Measurements from ENCODE around the gene GABPB2.
A peak's percentile ranks its signal among the peaks of the same experiment; 100 is the strongest.

GABPB2 gene

DNA sequence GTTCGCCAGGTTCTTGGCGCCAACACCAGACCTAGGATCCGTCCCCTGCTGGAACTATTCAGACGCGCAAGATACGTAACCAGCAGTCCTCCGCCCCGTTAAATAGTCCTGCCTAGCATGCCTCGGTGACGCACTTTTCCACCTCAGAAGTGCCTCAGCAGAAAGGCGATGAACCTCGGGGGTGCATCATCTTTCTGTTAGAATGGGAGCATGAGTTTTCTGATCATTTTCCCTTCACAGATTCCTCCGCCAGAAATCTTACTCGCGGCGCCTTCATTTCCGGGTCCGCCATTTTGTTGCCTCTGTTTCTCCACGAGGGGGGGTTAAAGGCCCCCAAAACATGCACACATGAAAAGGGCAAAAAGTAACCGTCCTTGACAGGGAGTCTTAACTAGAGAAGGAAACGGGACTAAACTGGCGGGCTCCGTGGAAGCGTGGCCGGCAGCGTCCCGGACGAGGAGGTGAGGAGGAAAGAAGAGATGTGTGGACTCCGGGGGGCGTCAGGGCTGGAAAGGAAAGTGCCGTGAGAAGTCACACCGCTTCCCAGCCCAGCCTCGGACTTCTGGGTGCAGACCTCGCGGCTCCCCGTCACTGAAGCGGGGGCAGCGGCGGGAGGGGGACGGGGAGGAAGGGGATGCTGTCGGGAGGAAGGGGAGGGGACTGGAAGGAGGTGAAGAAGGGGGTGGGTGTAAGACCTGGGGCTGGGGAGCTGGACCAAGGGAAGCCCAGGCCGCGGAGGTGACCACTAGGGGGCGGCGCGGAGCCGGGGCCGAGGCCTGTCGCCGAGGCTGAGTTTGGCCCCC, at the start of gene GABPB2:
Gene GABPB2 (plus strand): TSS at position 288 of the 803 bp plus-strand sequence. CDS start 17,429 bp downstream, outside the sequence.
- DNase-seq = peak; percentile 91 to 92

- peak; percentile 77 to 82 for DNase-seq
Measured at GRCh38 chr1:151024540-151025146, 45.9 kb upstream of the GABPB2 start.

- DNase-seq = no peak
Measured at GRCh38 chr1:151026460-151026859, 44.1 kb upstream of the GABPB2 start.

DNA sequence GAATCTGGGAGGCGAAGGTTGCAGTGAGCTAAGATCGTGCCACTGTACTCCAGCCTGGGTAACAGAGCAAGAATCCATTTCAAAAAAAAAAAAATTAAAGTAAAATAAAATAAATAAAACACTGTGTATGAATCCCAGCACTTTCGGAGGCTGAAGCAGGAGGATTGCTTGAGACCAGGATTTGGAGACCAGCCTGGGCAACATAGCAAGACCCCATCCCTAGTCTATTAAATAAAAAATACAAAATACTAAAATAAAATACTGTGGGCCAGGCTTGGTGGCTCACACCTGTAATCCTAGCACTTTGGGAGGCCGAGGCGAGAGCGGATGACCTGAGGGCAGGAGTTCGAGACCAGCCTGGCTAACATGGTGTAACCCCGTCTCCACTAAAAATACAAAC, 38.4 kb upstream of the GABPB2 start:
- no peak for DNase-seq

- DNase-seq = no peak
Measured at GRCh38 chr1:151035167-151035566, 35.4 kb upstream of the GABPB2 start.

- no peak for DNase-seq
Measured at GRCh38 chr1:151036356-151036755, 34.2 kb upstream of the GABPB2 start, which contains the start of gene BNIPL. Gene BNIPL (plus strand): TSS chr1:151036586. CDS start chr1:151036726, 140 bp downstream.

- no peak for DNase-seq
Measured at GRCh38 chr1:151037032-151037431, 33.5 kb upstream of the GABPB2 start.

DNA sequence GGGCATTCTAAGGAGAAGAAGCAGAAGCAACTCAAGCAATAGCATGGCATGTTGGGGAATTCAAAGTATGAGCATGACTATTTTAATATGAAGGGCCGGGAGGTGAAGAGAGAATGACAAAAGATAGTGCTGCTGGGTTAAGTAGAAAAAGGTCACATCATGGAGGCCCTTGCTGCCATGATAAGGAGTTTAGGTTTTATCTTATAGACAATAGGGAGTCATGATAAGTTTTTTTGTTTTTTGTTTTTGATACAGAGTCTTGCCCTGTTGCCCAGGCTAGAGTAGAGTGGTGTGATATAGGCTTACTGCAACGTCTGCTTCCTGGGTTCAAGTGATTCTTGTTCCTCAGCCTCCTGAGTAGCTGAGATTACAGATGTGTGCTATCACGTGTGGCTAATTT, 31.0 kb upstream of the GABPB2 start:
- DNase-seq = no peak

DNA sequence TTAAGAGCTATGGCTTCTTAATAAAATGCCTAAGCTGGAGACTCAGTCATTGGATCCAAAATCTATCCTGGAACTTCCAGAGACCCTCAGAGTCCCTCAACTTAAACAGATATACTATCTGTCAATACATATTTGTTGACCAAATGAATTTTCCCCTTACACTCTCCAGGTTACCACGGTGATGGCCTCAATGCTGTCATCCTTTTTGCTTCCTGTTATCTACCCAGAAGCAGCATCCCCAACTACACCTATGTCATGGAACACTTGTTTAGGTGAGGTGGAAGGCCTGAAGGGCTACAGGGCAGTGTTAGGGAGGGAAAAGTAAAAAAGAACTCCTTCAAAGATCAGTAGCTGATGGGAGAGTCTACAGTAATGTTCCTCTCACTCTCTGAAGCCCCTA, 27.4 kb upstream of the GABPB2 start:
- no peak for DNase-seq

- peak in 1 of 2 donors; percentile 51 for DNase-seq
Measured at GRCh38 chr1:151047591-151047924, 23.0 kb upstream of the GABPB2 start, which contains the start of gene C1orf56. Gene C1orf56 (plus strand): TSS chr1:151047751. CDS start chr1:151047848, 97 bp downstream.

DNA sequence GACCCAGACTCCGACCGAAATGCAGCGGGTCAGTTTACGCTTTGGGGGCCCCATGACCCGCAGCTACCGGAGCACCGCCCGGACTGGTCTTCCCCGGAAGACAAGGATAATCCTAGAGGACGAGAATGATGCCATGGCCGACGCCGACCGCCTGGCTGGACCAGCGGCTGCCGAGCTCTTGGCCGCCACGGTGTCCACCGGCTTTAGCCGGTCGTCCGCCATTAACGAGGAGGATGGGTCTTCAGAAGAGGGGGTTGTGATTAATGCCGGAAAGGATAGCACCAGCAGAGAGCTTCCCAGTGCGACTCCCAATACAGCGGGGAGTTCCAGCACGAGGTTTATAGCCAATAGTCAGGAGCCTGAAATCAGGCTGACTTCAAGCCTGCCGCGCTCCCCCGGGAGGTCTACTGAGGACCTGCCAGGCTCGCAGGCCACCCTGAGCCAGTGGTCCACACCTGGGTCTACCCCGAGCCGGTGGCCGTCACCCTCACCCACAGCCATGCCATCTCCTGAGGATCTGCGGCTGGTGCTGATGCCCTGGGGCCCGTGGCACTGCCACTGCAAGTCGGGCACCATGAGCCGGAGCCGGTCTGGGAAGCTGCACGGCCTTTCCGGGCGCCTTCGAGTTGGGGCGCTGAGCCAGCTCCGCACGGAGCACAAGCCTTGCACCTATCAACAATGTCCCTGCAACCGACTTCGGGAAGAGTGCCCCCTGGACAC, 22.5 kb upstream of the GABPB2 start:
- DNase-seq = peak in 1 of 2 donors; percentile 44

DNA sequence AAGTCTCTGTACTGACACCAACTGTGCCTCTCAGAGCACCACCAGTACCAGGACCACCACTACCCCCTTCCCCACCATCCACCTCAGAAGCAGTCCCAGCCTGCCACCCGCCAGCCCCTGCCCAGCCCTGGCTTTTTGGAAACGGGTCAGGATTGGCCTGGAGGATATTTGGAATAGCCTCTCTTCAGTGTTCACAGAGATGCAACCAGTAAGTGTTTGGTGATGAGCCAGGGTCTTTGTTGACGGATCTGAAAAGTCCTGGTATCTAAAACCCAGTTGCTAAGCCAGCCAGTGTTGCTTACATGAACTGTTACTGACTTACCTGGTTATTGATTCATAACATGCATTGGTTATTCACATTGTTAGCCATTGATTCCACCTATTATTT, 21.9 kb upstream of the GABPB2 start:
- DNase-seq = no peak

DNA sequence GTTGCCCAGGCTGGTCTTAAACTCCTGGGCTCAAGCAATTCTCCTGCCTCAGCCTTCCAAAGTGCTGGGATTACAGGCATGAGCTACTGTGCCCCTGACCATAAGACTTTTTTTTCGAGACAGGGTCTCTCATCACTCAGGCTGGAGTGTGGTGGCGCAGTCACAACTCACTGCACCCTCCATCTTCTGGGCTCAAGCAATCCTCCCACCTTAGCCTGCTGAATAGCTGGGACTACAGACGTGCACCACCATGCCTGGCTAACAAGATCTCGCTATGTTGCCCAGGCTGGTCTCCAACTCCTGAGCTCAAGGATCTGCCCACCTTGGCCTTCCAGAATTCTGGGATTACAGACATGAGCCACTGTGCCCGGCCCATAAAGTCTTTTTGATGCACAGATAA, 21.1 kb upstream of the GABPB2 start:
- no peak for DNase-seq

DNA sequence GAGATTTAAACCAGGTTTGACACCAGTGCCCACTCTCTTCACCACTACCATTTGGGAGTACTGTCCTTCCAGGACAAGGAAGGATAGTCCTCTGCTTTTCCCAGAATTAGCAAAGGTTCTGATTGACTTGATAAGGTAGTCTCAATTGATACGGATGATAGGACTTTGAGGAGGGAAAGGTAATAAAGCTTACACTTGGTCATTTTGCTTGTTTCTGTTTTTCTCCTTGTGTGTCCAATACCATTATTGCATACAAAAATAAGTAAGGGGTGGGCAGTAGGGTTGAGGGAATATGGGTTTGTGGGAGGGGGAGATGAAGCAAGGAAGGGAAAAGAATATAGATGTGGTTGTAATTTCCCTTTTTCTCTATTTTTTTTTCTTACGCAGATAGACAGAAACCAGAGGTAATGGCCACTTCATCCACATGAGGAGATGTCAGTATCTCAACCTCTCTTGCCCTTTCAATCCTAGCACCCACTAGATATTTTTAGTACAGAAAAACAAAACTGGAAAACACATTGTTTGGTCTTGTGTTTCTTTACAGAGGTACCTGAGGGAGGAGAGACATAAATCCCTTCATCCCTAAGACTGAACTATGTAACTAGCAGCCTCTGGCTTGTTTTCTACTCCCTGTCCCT, 20.4 kb upstream of the GABPB2 start:
- no peak for DNase-seq

- no peak for DNase-seq
Measured at GRCh38 chr1:151051356-151052009, 19.1 kb upstream of the GABPB2 start.

DNA sequence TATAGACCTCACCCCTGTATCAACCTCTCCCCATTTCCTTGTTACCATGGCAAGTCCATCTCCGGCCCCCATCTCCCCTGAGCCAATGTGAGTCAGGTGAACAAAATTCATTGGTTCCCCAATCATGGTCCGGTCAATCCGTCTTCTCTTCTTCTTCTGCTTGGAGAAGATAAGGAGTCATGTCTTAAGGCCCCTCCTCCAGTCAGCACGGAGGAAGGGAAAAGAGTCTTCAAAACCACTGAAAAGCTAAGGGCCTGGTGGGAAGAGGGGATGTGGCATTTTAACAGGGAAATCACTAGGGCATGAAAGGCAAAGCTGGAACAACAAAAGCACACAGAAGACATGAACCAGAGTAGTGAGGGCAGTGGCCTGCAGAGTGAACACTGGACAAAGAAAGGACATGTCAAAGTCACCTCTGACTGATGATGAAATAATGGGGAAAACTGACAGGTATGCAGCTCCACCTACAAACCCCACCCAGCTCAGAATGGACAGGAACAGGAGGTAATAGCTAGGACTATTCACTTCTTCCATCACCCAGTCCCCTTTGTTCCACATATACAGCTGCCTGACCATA, 15.5 kb upstream of the GABPB2 start:
- DNase-seq = no peak

DNA sequence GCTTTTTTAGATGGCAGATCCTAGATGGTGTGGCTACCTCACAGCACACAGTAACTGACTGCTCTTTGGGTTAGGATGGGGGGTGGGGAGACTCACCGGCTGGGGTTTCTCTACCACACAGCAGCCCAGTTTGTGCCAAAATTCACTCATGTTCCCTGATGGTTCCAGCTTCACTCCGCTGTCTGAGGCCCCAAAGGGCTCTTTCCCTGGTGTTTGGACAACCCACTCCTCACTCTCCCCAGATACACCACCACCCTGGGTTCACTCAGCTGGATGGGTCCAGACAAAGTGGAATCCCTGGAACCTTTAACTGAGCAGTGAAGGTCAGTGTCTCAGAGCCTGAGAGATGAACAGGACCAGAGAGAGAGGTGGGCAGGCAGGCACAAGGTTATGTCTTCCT, 15.0 kb upstream of the GABPB2 start:
- DNase-seq = no peak

- no peak for DNase-seq
Measured at GRCh38 chr1:151056149-151056548, 14.4 kb upstream of the GABPB2 start.

DNA sequence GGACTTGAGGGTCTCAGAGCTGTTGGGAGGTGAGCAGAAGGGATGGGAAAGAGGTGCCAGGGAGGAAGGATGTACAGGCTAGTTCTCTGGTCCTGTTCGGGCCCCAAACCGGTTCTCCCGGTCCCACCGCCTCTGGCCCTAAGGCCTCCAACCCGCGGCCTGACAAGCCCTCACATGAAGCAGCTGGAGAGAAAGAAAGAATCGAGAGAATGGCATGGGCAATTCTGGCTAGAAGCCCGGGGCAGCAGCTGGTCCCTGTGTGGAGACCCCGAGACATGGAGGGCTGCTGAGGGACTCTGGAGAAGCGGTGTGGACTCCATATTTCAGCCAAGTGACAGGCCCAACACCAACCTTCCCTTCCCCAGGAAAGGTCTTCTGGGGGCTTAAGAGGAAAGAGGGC, 11.9 kb upstream of the GABPB2 start:
- DNase-seq = no peak

GRCh38 chr1:151059109-151060006, 11.2 kb upstream of the GABPB2 start, which contains the start of gene CDC42SE1:
Gene CDC42SE1 (minus strand): TSS chr1:151059622. CDS start chr1:151055730, 3,892 bp downstream.
- DNase-seq = peak; percentile 72 to 76

All from stimulated activated CD4-positive, alpha-beta T cell treated with anti-CD3 and anti-CD28 coated beads, Interleukin-2, amount 100 ng/mL, for 48 hours (primary cell).